Suprapubic skin (tissue), 4 donors: ENCODE data around the gene CD40. TPM values are rescaled to one million over a fixed set of nuclear protein-coding genes. Genes with fewer than 3 reads are reported as not detected.

Source experiments
- DNase-seq, 2 donors: peaks; one replicate each; pipeline ENCODE4 v3.0.0-alpha.2; 2019; ENCODE audit warnings: low spot score in 2 of 2
- H3K27ac ChIP-seq: fragments of 200-600 bp; sonication (generic); one replicate; pipeline ENCODE4 v1.5.1; 2019
- H3K27me3 ChIP-seq: fragments of 200-600 bp; sonication (generic); one replicate; pipeline ENCODE4 v1.5.1; 2019
- H3K36me3 ChIP-seq: fragments of 200-600 bp; sonication (generic); one replicate; pipeline ENCODE4 v1.5.1; 2019
- H3K4me1 ChIP-seq: fragments of 200-600 bp; sonication (generic); one replicate; pipeline ENCODE4 v1.5.1; 2019
- H3K4me3 ChIP-seq: fragments of 200-600 bp; sonication (generic); one replicate; pipeline ENCODE4 v1.5.1; 2019; ENCODE audit warnings: mild to moderate bottlenecking
- H3K9me3 ChIP-seq: fragments of 200-600 bp; sonication (generic); one replicate; pipeline ENCODE4 v1.5.1; 2019
- EP300 ChIP-seq: sonication (generic); formaldehyde crosslinking; IDR thresholded peaks from one replicate; pipeline ENCODE4 v1.6.1; 2017; ENCODE audit warnings: antibody characterized with exemption
- POLR2A ChIP-seq, 2 donors: fragments of 450-650 bp; IDR thresholded peaks; one replicate each; pipeline ENCODE4 v1.6.1; 2017; ENCODE audit warnings: antibody characterized with exemption in 2 of 2, mild to moderate bottlenecking in 2 of 2, moderate library complexity in 2 of 2
- POLR2AphosphoS5 ChIP-seq, 3 donors: sonication (generic); formaldehyde crosslinking; IDR thresholded peaks; one replicate each; pipeline ENCODE4 v1.6.1; 2017; ENCODE audit warnings: antibody characterized with exemption in 3 of 3
- WGBS: methylation state at CpG from one replicate; pipeline ENCODE4 v1.1.5; 2018; 5-methylcytosine and 5-hydroxymethylcytosine counted together
- total RNA-seq, 4 donors: library from RNA; depleted of rRNA; stranded (reverse); fragments of >200 nt; gene quantifications; one replicate each; pipeline ENCODE4 v1.1.0, GENCODE V29; 2016
- TF ChIP-seq, protein P1 (sequence below), 2 donors: fragments of 200-600 bp in 1 of 2; fragments of 450-650 bp in 1 of 2; sonication (generic) in 1 of 2; IDR thresholded peaks; one replicate each; pipeline ENCODE4 v1.5.1; 2016 to 2019; ENCODE audit warnings: antibody characterized with exemption in 2 of 2, mild to moderate bottlenecking in 1 of 2, moderate library complexity in 1 of 2

CD40 gene
- total RNA-seq, 4 donors from 2014 or later = 12.9 to 30.6 (median 17.2) TPM

GRCh38 chr20:46176739-46177378 is 58.7 kb downstream of the CD40 start:
- no peak for DNase-seq
- WGBS = 80% methylated on average over 13 of the region's 13 CpGs
- Histone ChIP-seq H3K9me3 (no peaks in the 10 kb centered on the region), H3K27me3 (peaks cover 61% of the 10 kb centered on the region), H3K36me3 (no peaks in the 10 kb centered on the region), H3K4me3 (no peak overlapping the region), H3K27ac (no peak overlapping the region), H3K4me1 (peaks cover 6% of the 10 kb centered on the region)
- TF ChIP-seq, protein P1, sequence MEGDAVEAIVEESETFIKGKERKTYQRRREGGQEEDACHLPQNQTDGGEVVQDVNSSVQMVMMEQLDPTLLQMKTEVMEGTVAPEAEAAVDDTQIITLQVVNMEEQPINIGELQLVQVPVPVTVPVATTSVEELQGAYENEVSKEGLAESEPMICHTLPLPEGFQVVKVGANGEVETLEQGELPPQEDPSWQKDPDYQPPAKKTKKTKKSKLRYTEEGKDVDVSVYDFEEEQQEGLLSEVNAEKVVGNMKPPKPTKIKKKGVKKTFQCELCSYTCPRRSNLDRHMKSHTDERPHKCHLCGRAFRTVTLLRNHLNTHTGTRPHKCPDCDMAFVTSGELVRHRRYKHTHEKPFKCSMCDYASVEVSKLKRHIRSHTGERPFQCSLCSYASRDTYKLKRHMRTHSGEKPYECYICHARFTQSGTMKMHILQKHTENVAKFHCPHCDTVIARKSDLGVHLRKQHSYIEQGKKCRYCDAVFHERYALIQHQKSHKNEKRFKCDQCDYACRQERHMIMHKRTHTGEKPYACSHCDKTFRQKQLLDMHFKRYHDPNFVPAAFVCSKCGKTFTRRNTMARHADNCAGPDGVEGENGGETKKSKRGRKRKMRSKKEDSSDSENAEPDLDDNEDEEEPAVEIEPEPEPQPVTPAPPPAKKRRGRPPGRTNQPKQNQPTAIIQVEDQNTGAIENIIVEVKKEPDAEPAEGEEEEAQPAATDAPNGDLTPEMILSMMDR (IDR thresholded peaks at IDR 0.05) = no peak
- TF ChIP-seq POLR2AphosphoS5 (IDR thresholded peaks at IDR 0.05) = no peak
- TF ChIP-seq POLR2A (IDR thresholded peaks at IDR 0.05) = no peak
- no peak for TF ChIP-seq EP300

DNA sequence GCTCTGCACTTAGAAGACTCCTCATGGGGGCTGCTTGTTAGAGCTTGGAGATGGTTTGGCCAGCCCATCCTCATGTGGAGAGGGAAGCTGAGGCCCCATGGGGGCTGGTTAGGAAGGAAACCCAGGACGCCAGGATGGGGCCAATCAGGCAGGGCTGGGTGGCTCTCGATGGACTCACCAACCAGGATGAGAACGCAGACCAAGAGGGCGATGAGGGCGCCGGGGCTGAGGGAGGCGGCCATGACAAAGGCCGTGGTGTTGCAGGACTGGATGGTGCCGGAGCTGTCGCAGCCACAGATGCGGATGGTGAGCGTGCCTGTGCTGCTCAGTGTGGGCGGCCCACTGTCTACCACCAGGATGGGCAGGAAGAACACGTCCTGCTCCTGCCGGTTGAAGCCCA is 59.7 kb downstream of the CD40 start:
- no peak overlapping the region for H3K27ac ChIP-seq
- TF ChIP-seq, protein P1 (IDR thresholded peaks at IDR 0.05) = no peak
- H3K27me3 ChIP-seq = peaks cover 58% of the 10 kb centered on the region
- peaks cover 6% of the 10 kb centered on the region for H3K4me1 ChIP-seq
- 87% methylated on average over 15 of the region's 15 CpGs for WGBS
- no peaks in the 10 kb centered on the region for H3K9me3 ChIP-seq
- H3K4me3 ChIP-seq = no peak overlapping the region
- DNase-seq = no peak
- no peaks in the 10 kb centered on the region for H3K36me3 ChIP-seq

- 79% methylated on average over 7 of the region's 8 CpGs for WGBS
- DNase-seq = no peak
- Histone ChIP-seq H3K4me3 (no peak overlapping the region), H3K36me3 (no peaks in the 10 kb centered on the region), H3K27ac (no peak overlapping the region), H3K9me3 (no peaks in the 10 kb centered on the region), H3K27me3 (peaks cover 48% of the 10 kb centered on the region), H3K4me1 (peaks cover 6% of the 10 kb centered on the region)
- TF ChIP-seq EP300 (no peak), POLR2AphosphoS5 (IDR thresholded peaks at IDR 0.05) (no peak), POLR2A (IDR thresholded peaks at IDR 0.05) (no peak)
- TF ChIP-seq, protein P1 (IDR thresholded peaks at IDR 0.05) = no peak
These were observed 60.8 kb downstream of the CD40 start for GRCh38 chr20:46178891-46179290.

Other genes with a start within 250 kb of the CD40 start
- 10 to 100 TPM in 3 of 4 donors, 1 to 10 TPM in 1; 9.7 to 18.4 (median 15.0) TPM for gene ZSWIM1, start 237.1 kb upstream of the CD40 start, total RNA-seq
- gene SPATA25, start 230.7 kb upstream of the CD40 start, total RNA-seq = 10 to 100 TPM in 1 of 4 donors, 1 to 10 TPM in 2, not detected in 1; 1.9 to 12.9 (median 6.4) TPM
- gene NEURL2, start 227.1 kb upstream of the CD40 start, total RNA-seq = 10 to 100 TPM in 1 of 4 donors, 1 to 10 TPM in 3; 4.2 to 11.5 (median 5.7) TPM
- 100 to 1,000 TPM in 3 of 4 donors, 10 to 100 TPM in 1; 95.5 to 133 (median 120) TPM for gene CTSA, start 227.0 kb upstream of the CD40 start, total RNA-seq
- gene PLTP, start 206.2 kb upstream of the CD40 start, total RNA-seq = 100 to 1,000 TPM in 1 of 4 donors, 10 to 100 TPM in 3; 49.2 to 138 (median 70.4) TPM
- 10 to 100 TPM; 37.2 to 70.3 (median 42.4) TPM for gene PCIF1, start 183.6 kb upstream of the CD40 start, total RNA-seq
- gene ZNF335, start 146.1 kb upstream of the CD40 start, total RNA-seq = 10 to 100 TPM; 25.8 to 62.6 (median 35.1) TPM
- gene MMP9, start 109.4 kb upstream of the CD40 start, total RNA-seq = 1 to 10 TPM in 2 of 4 donors, under 1 TPM in 2; 0.30 to 1.9 (median 0.96) TPM
- under 1 TPM in 1 of 4 donors, not detected in 3; 0.40 TPM for gene SLC12A5, start 89.1 kb upstream of the CD40 start, total RNA-seq
- gene NCOA5, start 28.4 kb upstream of the CD40 start, total RNA-seq = 10 to 100 TPM; 23.2 to 30.1 (median 25.2) TPM
- gene CDH22, start 190.2 kb downstream of the CD40 start, total RNA-seq = 1 to 10 TPM; 2.6 to 5.1 (median 3.3) TPM